ENCODE data around the gene PMS1.

- TF ChIP-seq CTCF (IDR thresholded peaks at IDR 0.05) (no peak), POLR2A (IDR thresholded peaks at IDR 0.05) (no peak)
Observed at GRCh38 chr2:189865826-189866225, 81.6 kb downstream of the PMS1 start.

Measured in testis (tissue), 2 donors.